HepG2 (cell line): Measurements from ENCODE around the gene CAMTA2. TPM values are rescaled to one million over a fixed set of nuclear protein-coding genes. Genes with fewer than 3 reads are reported as not detected.

Experiments used
- AHR ChIP-seq: IDR thresholded peaks from 2 replicates; pipeline ENCODE4 v1.6.1; 2018; ENCODE audit warnings: missing genetic modification reagents, missing compliant biosample characterization
- FOXK1 ChIP-seq: sonication (generic); formaldehyde crosslinking; IDR thresholded peaks from 2 replicates; pipeline ENCODE4 v1.4.0; 2020; ENCODE audit warnings: low read depth, missing genetic modification reagents, borderline replicate concordance
- GABPB1 ChIP-seq: IDR thresholded peaks from 2 replicates; pipeline ENCODE4 v1.6.1; 2016; ENCODE audit warnings: mild to moderate bottlenecking, missing genetic modification reagents, moderate library complexity, missing compliant biosample characterization
- HNRNPLL ChIP-seq: fragments of 200-400 bp; formaldehyde crosslinking; IDR thresholded peaks from 2 replicates; pipeline ENCODE4 v1.6.1; 2017; ENCODE audit warnings: mild to moderate bottlenecking, low read depth, low read length; ENCODE audit not compliant: poor library complexity, severe bottlenecking
- IRF9 ChIP-seq: sonication (generic); formaldehyde crosslinking; IDR thresholded peaks from 2 replicates; pipeline ENCODE4 v1.8.0; 2022; ENCODE audit warnings: missing genetic modification reagents, mild to moderate bottlenecking, borderline replicate concordance
- MAFK ChIP-seq, 2 experiments: IDR thresholded peaks in 1 of 2; conservative IDR thresholded peaks in 1 of 2; 2 replicates each; pipeline ENCODE4 v1.6.1; 2011; ENCODE audit warnings: improper control_type of control experiment in 2 of 2, low read length in 2 of 2
- RBAK ChIP-seq: sonication (generic); formaldehyde crosslinking; IDR thresholded peaks from 2 replicates; pipeline ENCODE4 v1.5.1; 2020; ENCODE audit warnings: mild to moderate bottlenecking, missing genetic modification reagents
- RFX3 ChIP-seq: IDR thresholded peaks from 2 replicates; pipeline ENCODE4 v1.6.1; 2016; ENCODE audit warnings: missing biosample characterization, missing genetic modification reagents
- ZNF225 ChIP-seq: sonication (generic); formaldehyde crosslinking; IDR thresholded peaks from 2 replicates; pipeline ENCODE4 v1.4.0; 2020; ENCODE audit warnings: mild to moderate bottlenecking, missing genetic modification reagents
- polyA plus RNA-seq, 8 experiments: library from polyadenylated mRNA; depleted of rRNA in 3 of 8; stranded (reverse) in 7 of 8; unstranded in 1 of 8; fragments of >200 nt; fragmentation: Illumina TruSeq in 4 of 8; extraction: Trizol in 4 of 8; gene quantifications; 2 replicates each; pipeline versions ENCODE4 v1.2.1 to v1.2.3, GENCODE V29; 2011 to 2016; ENCODE audit warnings: low read depth in 4 of 8, missing spikeins in 1 of 8, mixed read lengths in 1 of 8; ENCODE audit not compliant: insufficient read depth in 1 of 8
- total RNA-seq, 5 experiments: library from RNA; depleted of rRNA; stranded (reverse); fragments of >200 nt; fragmentation: Illumina TruSeq; extraction: Trizol; gene quantifications; 2 replicates each; pipeline ENCODE4 v1.2.3, GENCODE V29; 2016; ENCODE audit warnings: low read depth in 1 of 5
- TF ChIP-seq, protein P1 (sequence below): sonication (generic); formaldehyde crosslinking; IDR thresholded peaks from 2 replicates; pipeline ENCODE4 v1.5.0; 2020; ENCODE audit warnings: missing genetic modification reagents, mild to moderate bottlenecking, borderline replicate concordance
- TF ChIP-seq, protein P2 (sequence below): sonication (generic); formaldehyde crosslinking; IDR thresholded peaks from 2 replicates; pipeline ENCODE4 v1.5.1; 2020; ENCODE audit warnings: mild to moderate bottlenecking, missing genetic modification reagents
- TF ChIP-seq, protein P3 (sequence below): sonication (generic); formaldehyde crosslinking; IDR thresholded peaks from 2 replicates; pipeline ENCODE4 v1.5.1; 2020; ENCODE audit warnings: mild to moderate bottlenecking, missing genetic modification reagents, moderate library complexity
- TF ChIP-seq, protein P4 (sequence below): sonication (generic); formaldehyde crosslinking; IDR thresholded peaks from 2 replicates; pipeline ENCODE4 v1.4.0; 2020; ENCODE audit warnings: mild to moderate bottlenecking, missing genetic modification reagents
- TF ChIP-seq, protein P5 (sequence below): sonication (generic); formaldehyde crosslinking; IDR thresholded peaks from 2 replicates; pipeline ENCODE4 v1.4.0; 2020; ENCODE audit warnings: missing genetic modification reagents

Gene CAMTA2
- total and polyA plus RNA-seq, 2 of the 13 experiments (the other 11 are each of a cell fraction or from before 2014, with no cell fraction given): 4.1 to 7.1 TPM

DNA sequence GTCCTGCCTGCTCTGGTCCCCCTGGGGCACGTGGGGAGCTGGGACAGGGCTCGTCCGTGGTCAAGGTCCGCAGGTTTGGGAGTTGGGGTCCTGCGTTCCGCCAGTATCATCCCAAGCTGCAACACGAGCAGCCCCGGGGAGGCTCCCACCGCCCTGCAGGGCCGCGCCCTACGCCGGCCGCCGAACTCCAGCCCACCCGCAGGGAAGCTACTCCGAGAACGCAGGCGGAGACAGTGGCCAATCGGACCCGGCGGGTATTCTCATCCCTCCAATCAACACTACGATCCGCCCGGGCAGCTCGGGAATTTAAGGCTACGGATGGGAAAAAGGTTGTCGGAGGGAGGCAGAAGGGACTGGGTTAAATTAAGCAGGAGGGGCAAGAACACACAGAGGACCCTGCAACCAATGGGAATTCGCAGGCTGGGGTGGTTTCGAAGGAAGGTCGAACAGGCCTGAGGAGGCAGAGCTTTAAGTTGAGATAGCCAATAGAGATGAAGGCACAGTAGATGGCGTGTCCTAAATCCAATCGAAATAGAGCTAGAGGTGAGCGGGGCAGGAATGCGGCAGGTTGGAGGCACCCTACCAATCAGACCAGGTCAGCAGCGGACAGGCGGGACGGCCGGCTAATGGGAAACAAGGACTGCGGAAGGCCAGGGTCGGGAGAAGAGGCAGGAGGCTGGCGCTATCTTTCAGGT lies 20.5 kb downstream of the CAMTA2 start (continued):
- TF ChIP-seq, protein P1, sequence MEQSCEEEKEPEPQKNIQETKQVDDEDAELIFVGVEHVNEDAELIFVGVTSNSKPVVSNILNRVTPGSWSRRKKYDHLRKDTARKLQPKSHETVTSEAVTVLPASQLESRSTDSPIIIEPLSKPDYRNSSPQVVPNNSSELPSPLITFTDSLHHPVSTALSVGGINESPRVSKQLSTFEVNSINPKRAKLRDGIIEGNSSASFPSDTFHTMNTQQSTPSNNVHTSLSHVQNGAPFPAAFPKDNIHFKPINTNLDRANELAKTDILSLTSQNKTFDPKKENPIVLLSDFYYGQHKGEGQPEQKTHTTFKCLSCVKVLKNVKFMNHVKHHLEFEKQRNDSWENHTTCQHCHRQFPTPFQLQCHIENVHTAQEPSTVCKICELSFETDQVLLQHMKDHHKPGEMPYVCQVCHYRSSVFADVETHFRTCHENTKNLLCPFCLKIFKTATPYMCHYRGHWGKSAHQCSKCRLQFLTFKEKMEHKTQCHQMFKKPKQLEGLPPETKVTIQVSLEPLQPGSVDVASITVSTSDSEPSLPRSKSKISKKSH (CRISPR knock-in tag): no peak
- TF ChIP-seq FOXK1 (CRISPR knock-in tag): 0 out of 2 replicates have a peak, but pooled peaks have one; percentile 11
- TF ChIP-seq HNRNPLL: peak; percentile 97
- TF ChIP-seq ZNF225 (CRISPR knock-in tag): peak; percentile 47; the same call in 1 of the 2 replicates
- TF ChIP-seq, protein P2, sequence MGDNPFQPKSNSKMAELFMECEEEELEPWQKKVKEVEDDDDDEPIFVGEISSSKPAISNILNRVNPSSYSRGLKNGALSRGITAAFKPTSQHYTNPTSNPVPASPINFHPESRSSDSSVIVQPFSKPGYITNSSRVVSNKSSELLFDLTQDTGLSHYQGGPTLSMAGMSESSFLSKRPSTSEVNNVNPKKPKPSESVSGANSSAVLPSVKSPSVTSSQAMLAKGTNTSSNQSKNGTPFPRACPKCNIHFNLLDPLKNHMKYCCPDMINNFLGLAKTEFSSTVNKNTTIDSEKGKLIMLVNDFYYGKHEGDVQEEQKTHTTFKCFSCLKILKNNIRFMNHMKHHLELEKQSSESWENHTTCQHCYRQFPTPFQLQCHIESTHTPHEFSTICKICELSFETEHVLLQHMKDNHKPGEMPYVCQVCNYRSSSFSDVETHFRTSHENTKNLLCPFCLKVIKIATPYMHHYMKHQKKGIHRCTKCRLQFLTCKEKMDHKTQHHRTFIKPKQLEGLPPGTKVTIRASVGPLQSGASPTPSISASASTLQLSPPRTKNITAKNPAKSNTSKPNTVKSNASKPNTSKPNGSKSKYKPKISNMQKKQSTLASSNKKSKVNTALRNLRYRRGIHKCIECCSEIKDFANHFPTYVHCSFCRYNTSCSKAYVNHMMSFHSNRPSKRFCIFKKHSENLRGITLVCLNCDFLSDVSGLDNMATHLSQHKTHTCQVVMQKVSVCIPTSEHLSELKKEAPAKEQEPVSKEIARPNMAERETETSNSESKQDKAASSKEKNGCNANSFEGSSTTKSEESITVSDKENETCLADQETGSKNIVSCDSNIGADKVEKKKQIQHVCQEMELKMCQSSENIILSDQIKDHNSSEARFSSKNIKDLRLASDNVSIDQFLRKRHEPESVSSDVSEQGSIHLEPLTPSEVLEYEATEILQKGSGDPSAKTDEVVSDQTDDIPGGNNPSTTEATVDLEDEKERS (CRISPR knock-in tag): peak; percentile 26; the same call in 1 of the 2 replicates
- TF ChIP-seq, protein P3, sequence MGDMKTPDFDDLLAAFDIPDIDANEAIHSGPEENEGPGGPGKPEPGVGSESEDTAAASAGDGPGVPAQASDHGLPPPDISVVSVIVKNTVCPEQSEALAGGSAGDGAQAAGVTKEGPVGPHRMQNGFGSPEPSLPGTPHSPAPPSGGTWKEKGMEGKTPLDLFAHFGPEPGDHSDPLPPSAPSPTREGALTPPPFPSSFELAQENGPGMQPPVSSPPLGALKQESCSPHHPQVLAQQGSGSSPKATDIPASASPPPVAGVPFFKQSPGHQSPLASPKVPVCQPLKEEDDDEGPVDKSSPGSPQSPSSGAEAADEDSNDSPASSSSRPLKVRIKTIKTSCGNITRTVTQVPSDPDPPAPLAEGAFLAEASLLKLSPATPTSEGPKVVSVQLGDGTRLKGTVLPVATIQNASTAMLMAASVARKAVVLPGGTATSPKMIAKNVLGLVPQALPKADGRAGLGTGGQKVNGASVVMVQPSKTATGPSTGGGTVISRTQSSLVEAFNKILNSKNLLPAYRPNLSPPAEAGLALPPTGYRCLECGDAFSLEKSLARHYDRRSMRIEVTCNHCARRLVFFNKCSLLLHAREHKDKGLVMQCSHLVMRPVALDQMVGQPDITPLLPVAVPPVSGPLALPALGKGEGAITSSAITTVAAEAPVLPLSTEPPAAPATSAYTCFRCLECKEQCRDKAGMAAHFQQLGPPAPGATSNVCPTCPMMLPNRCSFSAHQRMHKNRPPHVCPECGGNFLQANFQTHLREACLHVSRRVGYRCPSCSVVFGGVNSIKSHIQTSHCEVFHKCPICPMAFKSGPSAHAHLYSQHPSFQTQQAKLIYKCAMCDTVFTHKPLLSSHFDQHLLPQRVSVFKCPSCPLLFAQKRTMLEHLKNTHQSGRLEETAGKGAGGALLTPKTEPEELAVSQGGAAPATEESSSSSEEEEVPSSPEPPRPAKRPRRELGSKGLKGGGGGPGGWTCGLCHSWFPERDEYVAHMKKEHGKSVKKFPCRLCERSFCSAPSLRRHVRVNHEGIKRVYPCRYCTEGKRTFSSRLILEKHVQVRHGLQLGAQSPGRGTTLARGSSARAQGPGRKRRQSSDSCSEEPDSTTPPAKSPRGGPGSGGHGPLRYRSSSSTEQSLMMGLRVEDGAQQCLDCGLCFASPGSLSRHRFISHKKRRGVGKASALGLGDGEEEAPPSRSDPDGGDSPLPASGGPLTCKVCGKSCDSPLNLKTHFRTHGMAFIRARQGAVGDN (CRISPR knock-in tag): peak; percentile 87
- TF ChIP-seq, protein P4, sequence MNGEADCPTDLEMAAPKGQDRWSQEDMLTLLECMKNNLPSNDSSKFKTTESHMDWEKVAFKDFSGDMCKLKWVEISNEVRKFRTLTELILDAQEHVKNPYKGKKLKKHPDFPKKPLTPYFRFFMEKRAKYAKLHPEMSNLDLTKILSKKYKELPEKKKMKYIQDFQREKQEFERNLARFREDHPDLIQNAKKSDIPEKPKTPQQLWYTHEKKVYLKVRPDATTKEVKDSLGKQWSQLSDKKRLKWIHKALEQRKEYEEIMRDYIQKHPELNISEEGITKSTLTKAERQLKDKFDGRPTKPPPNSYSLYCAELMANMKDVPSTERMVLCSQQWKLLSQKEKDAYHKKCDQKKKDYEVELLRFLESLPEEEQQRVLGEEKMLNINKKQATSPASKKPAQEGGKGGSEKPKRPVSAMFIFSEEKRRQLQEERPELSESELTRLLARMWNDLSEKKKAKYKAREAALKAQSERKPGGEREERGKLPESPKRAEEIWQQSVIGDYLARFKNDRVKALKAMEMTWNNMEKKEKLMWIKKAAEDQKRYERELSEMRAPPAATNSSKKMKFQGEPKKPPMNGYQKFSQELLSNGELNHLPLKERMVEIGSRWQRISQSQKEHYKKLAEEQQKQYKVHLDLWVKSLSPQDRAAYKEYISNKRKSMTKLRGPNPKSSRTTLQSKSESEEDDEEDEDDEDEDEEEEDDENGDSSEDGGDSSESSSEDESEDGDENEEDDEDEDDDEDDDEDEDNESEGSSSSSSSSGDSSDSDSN (CRISPR knock-in tag): 0 out of 2 replicates have a peak, but pooled peaks have one; percentile 54
- peak; percentile 64 for TF ChIP-seq GABPB1
- no peak for TF ChIP-seq RBAK
- TF ChIP-seq IRF9 (CRISPR knock-in tag): no peak
- TF ChIP-seq, protein P5, sequence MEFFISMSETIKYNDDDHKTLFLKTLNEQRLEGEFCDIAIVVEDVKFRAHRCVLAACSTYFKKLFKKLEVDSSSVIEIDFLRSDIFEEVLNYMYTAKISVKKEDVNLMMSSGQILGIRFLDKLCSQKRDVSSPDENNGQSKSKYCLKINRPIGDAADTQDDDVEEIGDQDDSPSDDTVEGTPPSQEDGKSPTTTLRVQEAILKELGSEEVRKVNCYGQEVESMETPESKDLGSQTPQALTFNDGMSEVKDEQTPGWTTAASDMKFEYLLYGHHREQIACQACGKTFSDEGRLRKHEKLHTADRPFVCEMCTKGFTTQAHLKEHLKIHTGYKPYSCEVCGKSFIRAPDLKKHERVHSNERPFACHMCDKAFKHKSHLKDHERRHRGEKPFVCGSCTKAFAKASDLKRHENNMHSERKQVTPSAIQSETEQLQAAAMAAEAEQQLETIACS (CRISPR knock-in tag): no peak; the same call in 1 of the 2 replicates
- TF ChIP-seq RFX3: no peak
- no peak for TF ChIP-seq MAFK (conservative IDR thresholded peaks at IDR 0.05 in 1 of 2, IDR thresholded peaks at IDR 0.05 in 1 of 2; ENCODE audit: low read length in 2 of 2)
- no peak for TF ChIP-seq AHR (CRISPR knock-in tag)
